Chondrocyte (in vitro differentiated cells): ENCODE data around the gene FAR2. TPM values are rescaled to one million over a fixed set of nuclear protein-coding genes. Genes with fewer than 3 reads are reported as not detected.
A peak's percentile ranks its signal among the peaks of the same experiment; 100 is the strongest.

Experiments used
- DNase-seq: peaks from one replicate; pipeline ENCODE4 v3.0.0; 2021; ENCODE audit warnings: mixed read lengths, low spot score
- H3K27ac Mint-ChIP-seq: one replicate; pipeline ENCODE4 v1.8.0; 2021; ENCODE audit warnings: mild to moderate bottlenecking, moderate library complexity, mixed read lengths; ENCODE audit not compliant: unreplicated experiment
- H3K27me3 Mint-ChIP-seq: 2 replicates; pipeline ENCODE4 v1.8.0; 2021; ENCODE audit warnings: low read depth, mixed read lengths
- H3K36me3 Mint-ChIP-seq: 2 replicates; pipeline ENCODE4 v1.8.0; 2021; ENCODE audit warnings: low read depth, mixed read lengths
- H3K4me1 Mint-ChIP-seq: 2 replicates; pipeline ENCODE4 v1.8.0; 2021; ENCODE audit warnings: low read depth, mild to moderate bottlenecking, mixed read lengths
- H3K4me3 Mint-ChIP-seq: one replicate; pipeline ENCODE4 v1.8.0; 2021; ENCODE audit warnings: mild to moderate bottlenecking, moderate library complexity, mixed read lengths; ENCODE audit not compliant: unreplicated experiment
- H3K9me3 Mint-ChIP-seq: 2 replicates; pipeline ENCODE4 v1.8.0; 2021; ENCODE audit warnings: low read depth, mixed read lengths
- CTCF ChIP-seq: fragments of 200-600 bp; sonication (generic); IDR thresholded peaks from 2 replicates; pipeline ENCODE4 v1.5.0; 2021; ENCODE audit warnings: antibody characterized with exemption, mild to moderate bottlenecking, moderate library complexity
- total RNA-seq: library from RNA; stranded (reverse); gene quantifications from 3 replicates; pipeline ENCODE4 v1.2.1, GENCODE V29; 2021

FAR2 gene
- total RNA-seq, 1 donor from 2014 or later, result 19.6 TPM

GRCh38 chr12:29113101-29113500, 36.0 kb upstream of the FAR2 start:
- H3K27me3 Mint-ChIP-seq, result no peaks in the 10 kb centered on the region
- H3K9me3 Mint-ChIP-seq, result peaks cover 40% of the 10 kb centered on the region
- peaks cover 5% of the 10 kb centered on the region for H3K4me1 Mint-ChIP-seq
- no peak for DNase-seq
- H3K36me3 Mint-ChIP-seq, result peaks cover 15% of the 10 kb centered on the region
- H3K4me3 Mint-ChIP-seq, result no peak overlapping the region
- H3K27ac Mint-ChIP-seq, result no peak overlapping the region
- no peak for TF ChIP-seq CTCF

GRCh38 chr12:29116414-29116813, 32.7 kb upstream of the FAR2 start:
- Mint-ChIP-seq H3K4me1 (peaks cover 5% of the 10 kb centered on the region), H3K4me3 (no peak overlapping the region), H3K9me3 (peaks cover 16% of the 10 kb centered on the region), H3K36me3 (no peaks in the 10 kb centered on the region), H3K27me3 (no peaks in the 10 kb centered on the region), H3K27ac (no peak overlapping the region)
- no peak for TF ChIP-seq CTCF
- no peak for DNase-seq

GRCh38 chr12:29131539-29131938, 17.5 kb upstream of the FAR2 start:
- Mint-ChIP-seq H3K4me3 (no peak overlapping the region), H3K36me3 (no peaks in the 10 kb centered on the region), H3K9me3 (peaks cover 6% of the 10 kb centered on the region), H3K4me1 (peaks cover 38% of the 10 kb centered on the region), H3K27ac (no peak overlapping the region), H3K27me3 (no peaks in the 10 kb centered on the region)
- no peak for TF ChIP-seq CTCF
- DNase-seq, result no peak

- no peak for TF ChIP-seq CTCF
- Mint-ChIP-seq H3K27ac (peak overlapping the region; percentile 74), H3K27me3 (no peaks in the 10 kb centered on the region), H3K4me3 (no peak overlapping the region), H3K9me3 (peaks cover 2% of the 10 kb centered on the region), H3K4me1 (peaks cover 43% of the 10 kb centered on the region), H3K36me3 (no peaks in the 10 kb centered on the region)
- no peak for DNase-seq
Observed at GRCh38 chr12:29132316-29132715, 16.8 kb upstream of the FAR2 start.

- H3K27ac Mint-ChIP-seq, result peak overlapping the region; percentile 74
- no peaks in the 10 kb centered on the region for H3K36me3 Mint-ChIP-seq
- no peak for TF ChIP-seq CTCF
- H3K9me3 Mint-ChIP-seq, result peaks cover 2% of the 10 kb centered on the region
- peaks cover 43% of the 10 kb centered on the region for H3K4me1 Mint-ChIP-seq
- H3K27me3 Mint-ChIP-seq, result no peaks in the 10 kb centered on the region
- no peak overlapping the region for H3K4me3 Mint-ChIP-seq
- no peak for DNase-seq
Observed at GRCh38 chr12:29133181-29133580, 15.9 kb upstream of the FAR2 start.
